ENCODE results near the gene AKR1B1. TPM values are rescaled to one million over a fixed set of nuclear protein-coding genes. Genes with fewer than 3 reads are reported as not detected.

AKR1B1 gene
- total and polyA plus RNA-seq, 9 of the 15 experiments (the other 6 are each of a cell fraction or from before 2014, with no cell fraction given): 2.0 to 10.6 (median 6.2) TPM

- H3K9me1 ChIP-seq (ENCODE audit: control insufficient read depth, insufficient read depth, low read length): no peaks in the 10 kb centered on the region
- H3K27me3 ChIP-seq (ENCODE audit: control insufficient read depth in 2 of 2, insufficient read depth in 2 of 2, low read length in 2 of 2): peaks cover 5 to 31% of the 10 kb centered on the region in 2 experiments
- peaks cover 0 to 4% of the 10 kb centered on the region in 2 experiments; a peak in 1 of 5 replicates for H3K4me1 ChIP-seq (replicated peaks in 1 of 2; ENCODE audit: control insufficient read depth in 2 of 2, insufficient read depth in 2 of 2, low read length in 2 of 2)
- H3K36me3 ChIP-seq (ENCODE audit: control insufficient read depth, insufficient read depth, low read length): no peaks in the 10 kb centered on the region
- intact Hi-C loops (cut with micrococcal nuclease): loop anchor here (1.0 to 5.0 kb wide), 5 partner anchors 93 to 558 kb away; no protein-coding TSS in a partner anchor
- ChIA-PET CTCF (ENCODE audit: low intra/inter-chr PET ratio) (interaction anchor here (0.7 to 0.8 kb wide), 2 partner anchors 279 to 534 kb away, joined by 3 read pairs; no protein-coding TSS in a partner anchor), POLR2A (interaction anchor here (0.7 to 1.1 kb wide), 4 partner anchors 11 to 459 kb away, joined by 3 to 4 read pairs (median 4); no protein-coding TSS in a partner anchor)
- no TSS peak for BruUV-seq (replicated peaks)
- H2AFZ ChIP-seq (ENCODE audit: low read depth, low read length): no peak overlapping the region
- 10% methylated on average over 8 of the region's 8 CpGs for WGBS (ENCODE audit: insufficient coverage, low coverage, missing lambda C conversion rate)
- H3K9ac ChIP-seq (ENCODE audit: insufficient read depth in 1 of 2, low read depth in 2 of 2, low read length in 2 of 2): no peak overlapping the region
- DNase-seq (ENCODE audit: extremely low read depth in 1 of 4, low spot score in 3 of 4) (peak; percentile 50 to 74 (median 62)), FAIRE-seq (peak; percentile 94), ATAC-seq (peak; percentile 94)
- no peaks in the 10 kb centered on the region for H3K79me2 ChIP-seq (ENCODE audit: control insufficient read depth, insufficient read depth, low read length)
- no peak overlapping the region; the same call in 1 of the 2 replicates for H3K4me2 ChIP-seq (ENCODE audit: insufficient read depth, low read length)
- no peak overlapping the region for H3K4me3 ChIP-seq
- no peaks in the 10 kb centered on the region for H4K20me1 ChIP-seq (replicated peaks; ENCODE audit: control insufficient read depth, insufficient read depth, low read length)
- in situ Hi-C loops (cut with MboI): no loop called here
- no peaks in the 10 kb centered on the region for H3K9me3 ChIP-seq (replicated peaks; ENCODE audit: control insufficient read depth, insufficient read depth, low read depth, low read length)
- no peak overlapping the region for H3K27ac ChIP-seq (ENCODE audit: extremely low read depth, low read depth, low read length)
- no peak for TF ChIP-seq NFE2L1 (tag; IDR thresholded peaks at IDR 0.05; ENCODE audit: borderline replicate concordance, low read depth)
- TF ChIP-seq JUND (IDR thresholded peaks at IDR 0.05; ENCODE audit: borderline replicate concordance, low read depth, low read length): peak; percentile 38; the same call in 1 of the 2 replicates
- no peak for TF ChIP-seq JUND (tag; IDR thresholded peaks at IDR 0.05; ENCODE audit: borderline replicate concordance, low read depth, low read length)
- no peak for TF ChIP-seq SIN3B (IDR thresholded peaks at IDR 0.05; ENCODE audit: low read depth)
- TF ChIP-seq ARNT (IDR thresholded peaks at IDR 0.05): 0 out of 4 replicates have a peak, but pooled peaks of 1 of the 2 experiments have one; percentile 30
- peak; percentile 69 for TF ChIP-seq SMC3 (conservative IDR thresholded peaks at IDR 0.05; ENCODE audit: insufficient read depth, low read depth, low read length)
- TF ChIP-seq STAG1 (CRISPR knock-in tag; IDR thresholded peaks at IDR 0.05; ENCODE audit: borderline replicate concordance): peak; percentile 47; the same call in 1 of the 2 replicates
- no peak for TF ChIP-seq HIVEP1 (CRISPR knock-in tag; IDR thresholded peaks at IDR 0.05)
- TF ChIP-seq CC2D1A (IDR thresholded peaks at IDR 0.05): 0 out of 2 replicates have a peak, but pooled peaks have one; percentile 28
- TF ChIP-seq NR2F6 (CRISPR knock-in tag; IDR thresholded peaks at IDR 0.05): no peak
- no peak for TF ChIP-seq ZFX (CRISPR knock-in tag; IDR thresholded peaks at IDR 0.05)
- no peak for TF ChIP-seq CHD1 (IDR thresholded peaks at IDR 0.05; ENCODE audit: low read length)
- TF ChIP-seq RB1 (IDR thresholded peaks at IDR 0.05; ENCODE audit: low read depth): 0 out of 2 replicates have a peak, but pooled peaks have one; percentile 47
- TF ChIP-seq NR2C2 (CRISPR knock-in tag; IDR thresholded peaks at IDR 0.05): no peak
- TF ChIP-seq NR2C2 (tag; IDR thresholded peaks at IDR 0.05): no peak
- TF ChIP-seq RAD21 (CRISPR knock-in tag; conservative IDR thresholded peaks at IDR 0.05 in 1 of 2, IDR thresholded peaks at IDR 0.05 in 1 of 2): peak; percentile 80 to 86
- TF ChIP-seq, protein P1, sequence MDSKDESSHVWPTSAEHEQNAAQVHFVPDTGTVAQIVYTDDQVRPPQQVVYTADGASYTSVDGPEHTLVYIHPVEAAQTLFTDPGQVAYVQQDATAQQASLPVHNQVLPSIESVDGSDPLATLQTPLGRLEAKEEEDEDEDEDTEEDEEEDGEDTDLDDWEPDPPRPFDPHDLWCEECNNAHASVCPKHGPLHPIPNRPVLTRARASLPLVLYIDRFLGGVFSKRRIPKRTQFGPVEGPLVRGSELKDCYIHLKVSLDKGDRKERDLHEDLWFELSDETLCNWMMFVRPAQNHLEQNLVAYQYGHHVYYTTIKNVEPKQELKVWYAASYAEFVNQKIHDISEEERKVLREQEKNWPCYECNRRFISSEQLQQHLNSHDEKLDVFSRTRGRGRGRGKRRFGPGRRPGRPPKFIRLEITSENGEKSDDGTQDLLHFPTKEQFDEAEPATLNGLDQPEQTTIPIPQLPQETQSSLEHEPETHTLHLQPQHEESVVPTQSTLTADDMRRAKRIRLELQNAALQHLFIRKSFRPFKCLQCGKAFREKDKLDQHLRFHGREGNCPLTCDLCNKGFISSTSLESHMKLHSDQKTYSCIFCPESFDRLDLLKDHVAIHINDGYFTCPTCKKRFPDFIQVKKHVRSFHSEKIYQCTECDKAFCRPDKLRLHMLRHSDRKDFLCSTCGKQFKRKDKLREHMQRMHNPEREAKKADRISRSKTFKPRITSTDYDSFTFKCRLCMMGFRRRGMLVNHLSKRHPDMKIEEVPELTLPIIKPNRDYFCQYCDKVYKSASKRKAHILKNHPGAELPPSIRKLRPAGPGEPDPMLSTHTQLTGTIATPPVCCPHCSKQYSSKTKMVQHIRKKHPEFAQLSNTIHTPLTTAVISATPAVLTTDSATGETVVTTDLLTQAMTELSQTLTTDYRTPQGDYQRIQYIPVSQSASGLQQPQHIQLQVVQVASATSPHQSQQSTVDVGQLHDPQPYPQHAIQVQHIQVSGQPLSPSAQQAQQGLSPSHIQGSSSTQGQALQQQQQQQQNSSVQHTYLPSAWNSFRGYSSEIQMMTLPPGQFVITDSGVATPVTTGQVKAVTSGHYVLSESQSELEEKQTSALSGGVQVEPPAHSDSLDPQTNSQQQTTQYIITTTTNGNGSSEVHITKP (IDR thresholded peaks at IDR 0.05; ENCODE audit: partially characterized antibody): no peak
Measured at GRCh38 chr7:134420424-134421125, 38.3 kb downstream of the AKR1B1 start.
